Measurements from ENCODE around the gene LAMTOR2. TPM values are rescaled to one million over a fixed set of nuclear protein-coding genes. Genes with fewer than 3 reads are reported as not detected.

The LAMTOR2 gene
- total and polyA plus RNA-seq, 9 of the 15 experiments (the other 6 are each of a cell fraction or from before 2014, with no cell fraction given), result 39.0 to 161 (median 74.6) TPM

GRCh38 chr1:156045076-156045475 is 9.5 kb upstream of the LAMTOR2 start (continued):
- TF ChIP-seq JUNB (CRISPR knock-in tag; conservative IDR thresholded peaks at IDR 0.05), result no peak

DNA sequence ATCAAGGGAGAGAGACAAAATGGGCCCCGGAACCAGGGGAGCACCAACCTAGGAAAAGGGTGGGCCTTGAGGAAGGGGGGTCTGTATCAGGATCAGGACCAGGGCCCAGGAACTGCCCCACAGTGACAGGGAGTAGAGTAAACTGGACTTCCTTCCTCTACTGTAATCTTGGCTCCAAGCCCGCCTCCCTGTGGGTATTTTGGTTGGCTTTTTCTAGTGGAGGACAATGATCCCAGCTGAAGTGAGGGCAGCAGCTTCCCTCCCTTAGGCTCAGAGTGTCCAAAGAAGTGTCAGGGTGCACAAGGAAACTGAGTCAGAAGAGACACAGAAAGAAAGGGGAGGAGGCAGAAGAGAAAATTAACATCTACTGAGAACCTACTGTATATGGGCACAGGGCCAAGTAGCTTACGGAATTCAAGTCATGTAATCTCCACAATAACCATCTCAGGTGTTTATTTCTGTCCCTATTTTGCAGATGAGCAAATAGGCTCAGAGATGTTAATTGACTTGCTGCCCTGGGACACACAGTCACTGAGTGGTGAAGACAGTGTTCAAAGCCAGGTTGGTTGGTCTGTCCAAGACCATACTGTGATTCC is 5.8 kb upstream of the LAMTOR2 start:
- Histone ChIP-seq H3K79me2 (ENCODE audit: control insufficient read depth, insufficient read depth, low read length) (peaks cover 27% of the 10 kb centered on the region), H3K36me3 (ENCODE audit: control insufficient read depth, insufficient read depth, low read length) (peaks cover 65% of the 10 kb centered on the region), H3K27ac (ENCODE audit: extremely low read depth, low read depth, low read length) (no peak overlapping the region), H2AFZ (ENCODE audit: low read depth, low read length) (no peak overlapping the region), H4K20me1 (replicated peaks; ENCODE audit: control insufficient read depth, insufficient read depth, low read length) (peaks cover 3% of the 10 kb centered on the region; the same call in 1 of the 2 replicates), H3K4me1 (replicated peaks in 1 of 2; ENCODE audit: control insufficient read depth in 2 of 2, insufficient read depth in 2 of 2, low read length in 2 of 2) (peaks cover 8% of the 10 kb centered on the region in 2 experiments; a peak in 4 of 5 replicates), H3K4me2 (ENCODE audit: insufficient read depth, low read length) (no peak overlapping the region), H3K4me3 (no peak overlapping the region), H3K27me3 (ENCODE audit: control insufficient read depth in 2 of 2, insufficient read depth in 2 of 2, low read length in 2 of 2) (no peaks in the 10 kb centered on the region), H3K9ac (ENCODE audit: insufficient read depth in 1 of 2, low read depth in 2 of 2, low read length in 2 of 2) (no peak overlapping the region), H3K9me3 (replicated peaks; ENCODE audit: control insufficient read depth, insufficient read depth, low read depth, low read length) (no peaks in the 10 kb centered on the region), H3K9me1 (ENCODE audit: control insufficient read depth, insufficient read depth, low read length) (no peaks in the 10 kb centered on the region)
- ChIA-PET CTCF (ENCODE audit: low intra/inter-chr PET ratio) (no interaction called here), POLR2A (interaction anchor here (0.6 to 2.0 kb wide), 3 partner anchors 8 to 369 kb away, joined by 3 to 8 read pairs (median 4); no protein-coding TSS in a partner anchor)
- 84% methylated on average over 3 of the region's 3 CpGs for WGBS (ENCODE audit: insufficient coverage, low coverage, missing lambda C conversion rate)
- FAIRE-seq, result no peak
- DNase-seq (ENCODE audit: extremely low read depth in 1 of 4, low spot score in 3 of 4), result no peak
- intact Hi-C loops (cut with micrococcal nuclease) (no loop called here), in situ Hi-C loops (cut with MboI) (no loop called here)
- TF ChIP-seq NR2C2 (CRISPR knock-in tag; IDR thresholded peaks at IDR 0.05) (no peak), NR2C2 (tag; IDR thresholded peaks at IDR 0.05) (no peak), YBX1 (IDR thresholded peaks at IDR 0.05) (no peak), NFIC (IDR thresholded peaks at IDR 0.05) (peak; percentile 65), EP400 (IDR thresholded peaks at IDR 0.05) (no peak), MAFG (tag; conservative IDR thresholded peaks at IDR 0.05) (no peak), ZNF133 (CRISPR knock-in tag; IDR thresholded peaks at IDR 0.05) (no peak)
- TF ChIP-seq, protein P1, sequence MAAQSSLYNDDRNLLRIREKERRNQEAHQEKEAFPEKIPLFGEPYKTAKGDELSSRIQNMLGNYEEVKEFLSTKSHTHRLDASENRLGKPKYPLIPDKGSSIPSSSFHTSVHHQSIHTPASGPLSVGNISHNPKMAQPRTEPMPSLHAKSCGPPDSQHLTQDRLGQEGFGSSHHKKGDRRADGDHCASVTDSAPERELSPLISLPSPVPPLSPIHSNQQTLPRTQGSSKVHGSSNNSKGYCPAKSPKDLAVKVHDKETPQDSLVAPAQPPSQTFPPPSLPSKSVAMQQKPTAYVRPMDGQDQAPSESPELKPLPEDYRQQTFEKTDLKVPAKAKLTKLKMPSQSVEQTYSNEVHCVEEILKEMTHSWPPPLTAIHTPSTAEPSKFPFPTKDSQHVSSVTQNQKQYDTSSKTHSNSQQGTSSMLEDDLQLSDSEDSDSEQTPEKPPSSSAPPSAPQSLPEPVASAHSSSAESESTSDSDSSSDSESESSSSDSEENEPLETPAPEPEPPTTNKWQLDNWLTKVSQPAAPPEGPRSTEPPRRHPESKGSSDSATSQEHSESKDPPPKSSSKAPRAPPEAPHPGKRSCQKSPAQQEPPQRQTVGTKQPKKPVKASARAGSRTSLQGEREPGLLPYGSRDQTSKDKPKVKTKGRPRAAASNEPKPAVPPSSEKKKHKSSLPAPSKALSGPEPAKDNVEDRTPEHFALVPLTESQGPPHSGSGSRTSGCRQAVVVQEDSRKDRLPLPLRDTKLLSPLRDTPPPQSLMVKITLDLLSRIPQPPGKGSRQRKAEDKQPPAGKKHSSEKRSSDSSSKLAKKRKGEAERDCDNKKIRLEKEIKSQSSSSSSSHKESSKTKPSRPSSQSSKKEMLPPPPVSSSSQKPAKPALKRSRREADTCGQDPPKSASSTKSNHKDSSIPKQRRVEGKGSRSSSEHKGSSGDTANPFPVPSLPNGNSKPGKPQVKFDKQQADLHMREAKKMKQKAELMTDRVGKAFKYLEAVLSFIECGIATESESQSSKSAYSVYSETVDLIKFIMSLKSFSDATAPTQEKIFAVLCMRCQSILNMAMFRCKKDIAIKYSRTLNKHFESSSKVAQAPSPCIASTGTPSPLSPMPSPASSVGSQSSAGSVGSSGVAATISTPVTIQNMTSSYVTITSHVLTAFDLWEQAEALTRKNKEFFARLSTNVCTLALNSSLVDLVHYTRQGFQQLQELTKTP (IDR thresholded peaks at IDR 0.05; ENCODE audit: low read depth in 1 of 2, partially characterized antibody in 2 of 2), result no peak
- no TSS peak for BruUV-seq (replicated peaks)
- no peak for ATAC-seq
